ENCODE results near the gene DNAJB2.
"Not testable (repeated sequence)": the region's sequence is repeated elsewhere in the genome, so short reads cannot be mapped to it uniquely, and the experiment has no call there.

DNAJB2 gene

GRCh38 chr2:219285373-219285735 is 6.2 kb downstream of the DNAJB2 start:
- no peaks in the 10 kb centered on the region for H3K79me2 ChIP-seq (ENCODE audit: control insufficient read depth, insufficient read depth, low read length, unreplicated experiment)
- no peaks in the 10 kb centered on the region for H3K36me3 ChIP-seq (ENCODE audit: insufficient read depth, low read length)
- no peak overlapping the region for H3K27ac ChIP-seq (ENCODE audit: low read depth, low read length)
- no peaks in the 10 kb centered on the region for H3K27me3 ChIP-seq (ENCODE audit: insufficient read depth, low read length)
- H2AFZ ChIP-seq (ENCODE audit: low read length, unreplicated experiment), result no peak overlapping the region
- no peak overlapping the region for H3K4me3 ChIP-seq (ENCODE audit: low read depth, low read length)
- peaks cover 24% of the 10 kb centered on the region for H3K4me1 ChIP-seq (ENCODE audit: control insufficient read depth, insufficient read depth, low read length, unreplicated experiment)

GRCh38 chr2:219285894-219286425 is 6.8 kb downstream of the DNAJB2 start:
- H3K4me3 ChIP-seq (ENCODE audit: low read depth, low read length), result no peak overlapping the region
- no peak overlapping the region for H2AFZ ChIP-seq (ENCODE audit: low read length, unreplicated experiment)
- H3K27me3 ChIP-seq (ENCODE audit: insufficient read depth, low read length), result no peaks in the 10 kb centered on the region
- no peak overlapping the region for H3K27ac ChIP-seq (ENCODE audit: low read depth, low read length)
- peaks cover 20% of the 10 kb centered on the region for H3K4me1 ChIP-seq (ENCODE audit: control insufficient read depth, insufficient read depth, low read length, unreplicated experiment)
- no peaks in the 10 kb centered on the region for H3K79me2 ChIP-seq (ENCODE audit: control insufficient read depth, insufficient read depth, low read length, unreplicated experiment)
- no peaks in the 10 kb centered on the region for H3K36me3 ChIP-seq (ENCODE audit: insufficient read depth, low read length)

GRCh38 chr2:219286436-219287115 is 7.4 kb downstream of the DNAJB2 start:
- no peak overlapping the region for H2AFZ ChIP-seq (ENCODE audit: low read length, unreplicated experiment)
- H3K36me3 ChIP-seq (ENCODE audit: insufficient read depth, low read length), result no peaks in the 10 kb centered on the region
- no peaks in the 10 kb centered on the region for H3K27me3 ChIP-seq (ENCODE audit: insufficient read depth, low read length)
- no peak overlapping the region for H3K27ac ChIP-seq (ENCODE audit: low read depth, low read length)
- H3K4me3 ChIP-seq (ENCODE audit: low read depth, low read length), result no peak overlapping the region
- peaks cover 20% of the 10 kb centered on the region for H3K4me1 ChIP-seq (ENCODE audit: control insufficient read depth, insufficient read depth, low read length, unreplicated experiment)
- H3K79me2 ChIP-seq (ENCODE audit: control insufficient read depth, insufficient read depth, low read length, unreplicated experiment), result no peaks in the 10 kb centered on the region

DNA sequence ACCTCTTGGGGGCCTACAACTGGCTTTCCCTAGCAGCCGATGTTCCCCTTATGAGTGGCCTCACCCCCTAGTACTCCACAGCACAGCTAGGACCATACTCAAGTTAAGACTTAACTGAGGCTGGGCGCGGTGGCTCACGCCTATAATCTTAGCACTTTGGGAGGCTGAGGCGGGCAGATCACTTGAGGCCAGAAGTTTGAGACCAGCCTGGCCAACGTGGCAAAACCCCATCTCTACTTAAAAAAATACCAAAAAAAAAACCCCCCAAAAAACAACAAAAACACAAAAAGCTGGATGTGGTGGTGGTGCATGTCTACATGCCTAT is 7.9 kb downstream of the DNAJB2 start:
- H2AFZ ChIP-seq (ENCODE audit: low read length, unreplicated experiment); H3K79me2 ChIP-seq (ENCODE audit: control insufficient read depth, insufficient read depth, low read length, unreplicated experiment); H3K27ac ChIP-seq (ENCODE audit: low read depth, low read length); H3K27me3 ChIP-seq (ENCODE audit: insufficient read depth, low read length); H3K36me3 ChIP-seq (ENCODE audit: insufficient read depth, low read length); H3K4me3 ChIP-seq (ENCODE audit: low read depth, low read length): not testable (repeated sequence)
- peaks cover 20% of the 10 kb centered on the region for H3K4me1 ChIP-seq (ENCODE audit: control insufficient read depth, insufficient read depth, low read length, unreplicated experiment)

DNA sequence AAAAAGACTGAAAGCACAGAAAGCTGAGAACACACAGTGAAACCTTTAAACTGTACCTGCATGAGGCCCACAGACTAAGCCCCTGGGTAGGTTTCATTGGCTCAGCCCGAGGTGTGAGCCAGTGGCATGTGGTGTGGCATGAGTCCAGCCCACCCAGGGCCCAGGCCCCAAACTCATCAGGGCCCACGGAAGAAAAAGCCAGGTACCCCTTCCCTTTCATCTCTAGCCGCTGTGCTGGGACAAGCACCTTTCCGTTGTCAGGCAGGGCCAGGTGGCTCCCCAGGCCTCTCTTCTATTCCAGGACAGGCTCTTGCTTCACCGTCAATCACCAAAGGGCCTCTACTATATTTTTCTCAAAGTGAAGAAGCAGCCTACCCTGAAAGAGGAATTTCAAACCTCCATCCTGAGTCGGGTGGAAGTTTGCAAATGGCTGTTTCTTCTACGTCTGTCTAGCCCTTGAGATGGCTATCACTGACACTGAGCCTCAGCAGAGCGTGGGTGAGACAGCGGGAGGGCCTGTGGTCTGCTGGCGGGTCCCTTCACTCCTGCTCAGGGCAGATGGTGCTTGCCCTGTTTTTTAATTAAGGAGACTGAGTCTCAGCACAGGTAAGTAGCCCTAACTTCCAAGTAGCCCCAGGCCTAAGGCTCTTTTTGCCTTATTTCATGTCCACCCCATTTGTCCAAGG is 8.6 kb downstream of the DNAJB2 start:
- H3K27me3 ChIP-seq (ENCODE audit: insufficient read depth, low read length), result no peaks in the 10 kb centered on the region
- no peaks in the 10 kb centered on the region for H3K79me2 ChIP-seq (ENCODE audit: control insufficient read depth, insufficient read depth, low read length, unreplicated experiment)
- H2AFZ ChIP-seq (ENCODE audit: low read length, unreplicated experiment), result no peak overlapping the region
- peaks cover 20% of the 10 kb centered on the region for H3K4me1 ChIP-seq (ENCODE audit: control insufficient read depth, insufficient read depth, low read length, unreplicated experiment)
- no peak overlapping the region for H3K27ac ChIP-seq (ENCODE audit: low read depth, low read length)
- no peak overlapping the region for H3K4me3 ChIP-seq (ENCODE audit: low read depth, low read length)
- no peaks in the 10 kb centered on the region for H3K36me3 ChIP-seq (ENCODE audit: insufficient read depth, low read length)

DNA sequence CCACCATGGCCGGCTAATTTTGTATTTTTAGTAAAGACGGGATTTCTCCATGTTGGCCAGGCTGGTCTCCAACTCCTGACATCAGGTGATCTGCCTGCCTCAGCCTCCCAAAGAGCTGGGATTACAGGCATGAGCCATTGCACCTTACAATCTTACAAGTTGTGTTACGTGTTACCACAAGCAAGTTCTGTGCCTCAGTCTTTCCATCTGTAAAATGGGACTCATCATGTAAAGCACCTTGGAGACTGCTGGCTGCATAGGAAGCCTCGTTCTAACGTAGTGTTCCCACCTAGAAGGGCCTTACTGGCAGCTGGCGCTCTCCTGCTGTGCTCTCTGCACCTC is 10.0 kb downstream of the DNAJB2 start:
- no peaks in the 10 kb centered on the region for H3K36me3 ChIP-seq (ENCODE audit: insufficient read depth, low read length)
- H3K79me2 ChIP-seq (ENCODE audit: control insufficient read depth, insufficient read depth, low read length, unreplicated experiment), result no peaks in the 10 kb centered on the region
- H3K4me1 ChIP-seq (ENCODE audit: control insufficient read depth, insufficient read depth, low read length, unreplicated experiment), result peaks cover 20% of the 10 kb centered on the region
- no peak overlapping the region for H3K4me3 ChIP-seq (ENCODE audit: low read depth, low read length)
- H3K27me3 ChIP-seq (ENCODE audit: insufficient read depth, low read length), result no peaks in the 10 kb centered on the region
- no peak overlapping the region for H2AFZ ChIP-seq (ENCODE audit: low read length, unreplicated experiment)
- peak overlapping the region; percentile 55; the same call in 1 of the 2 replicates for H3K27ac ChIP-seq (ENCODE audit: low read depth, low read length)

- Histone ChIP-seq H3K36me3 (ENCODE audit: insufficient read depth, low read length) (no peaks in the 10 kb centered on the region), H3K4me3 (ENCODE audit: low read depth, low read length) (no peak overlapping the region), H3K27me3 (ENCODE audit: insufficient read depth, low read length) (no peaks in the 10 kb centered on the region), H3K27ac (ENCODE audit: low read depth, low read length) (peak overlapping the region; percentile 55; the same call in 1 of the 2 replicates), H2AFZ (ENCODE audit: low read length, unreplicated experiment) (no peak overlapping the region), H3K4me1 (ENCODE audit: control insufficient read depth, insufficient read depth, low read length, unreplicated experiment) (peaks cover 20% of the 10 kb centered on the region), H3K79me2 (ENCODE audit: control insufficient read depth, insufficient read depth, low read length, unreplicated experiment) (no peaks in the 10 kb centered on the region)
Observed at GRCh38 chr2:219289537-219290361, 10.6 kb downstream of the DNAJB2 start.

GRCh38 chr2:219290381-219291171 is 11.4 kb downstream of the DNAJB2 start:
- Histone ChIP-seq H2AFZ (ENCODE audit: low read length, unreplicated experiment) (no peak overlapping the region), H3K27me3 (ENCODE audit: insufficient read depth, low read length) (no peaks in the 10 kb centered on the region), H3K4me3 (ENCODE audit: low read depth, low read length) (no peak overlapping the region), H3K79me2 (ENCODE audit: control insufficient read depth, insufficient read depth, low read length, unreplicated experiment) (no peaks in the 10 kb centered on the region), H3K36me3 (ENCODE audit: insufficient read depth, low read length) (no peaks in the 10 kb centered on the region), H3K27ac (ENCODE audit: low read depth, low read length) (peak overlapping the region; percentile 33; the same call in 1 of the 2 replicates), H3K4me1 (ENCODE audit: control insufficient read depth, insufficient read depth, low read length, unreplicated experiment) (peaks cover 20% of the 10 kb centered on the region)

- Histone ChIP-seq H3K79me2 (ENCODE audit: control insufficient read depth, insufficient read depth, low read length, unreplicated experiment) (no peaks in the 10 kb centered on the region), H2AFZ (ENCODE audit: low read length, unreplicated experiment) (no peak overlapping the region), H3K36me3 (ENCODE audit: insufficient read depth, low read length) (no peaks in the 10 kb centered on the region), H3K4me1 (ENCODE audit: control insufficient read depth, insufficient read depth, low read length, unreplicated experiment) (peaks cover 17% of the 10 kb centered on the region), H3K27me3 (ENCODE audit: insufficient read depth, low read length) (no peaks in the 10 kb centered on the region), H3K4me3 (ENCODE audit: low read depth, low read length) (no peak overlapping the region), H3K27ac (ENCODE audit: low read depth, low read length) (no peak overlapping the region)
Observed at GRCh38 chr2:219291394-219291793, 12.2 kb downstream of the DNAJB2 start.

DNA sequence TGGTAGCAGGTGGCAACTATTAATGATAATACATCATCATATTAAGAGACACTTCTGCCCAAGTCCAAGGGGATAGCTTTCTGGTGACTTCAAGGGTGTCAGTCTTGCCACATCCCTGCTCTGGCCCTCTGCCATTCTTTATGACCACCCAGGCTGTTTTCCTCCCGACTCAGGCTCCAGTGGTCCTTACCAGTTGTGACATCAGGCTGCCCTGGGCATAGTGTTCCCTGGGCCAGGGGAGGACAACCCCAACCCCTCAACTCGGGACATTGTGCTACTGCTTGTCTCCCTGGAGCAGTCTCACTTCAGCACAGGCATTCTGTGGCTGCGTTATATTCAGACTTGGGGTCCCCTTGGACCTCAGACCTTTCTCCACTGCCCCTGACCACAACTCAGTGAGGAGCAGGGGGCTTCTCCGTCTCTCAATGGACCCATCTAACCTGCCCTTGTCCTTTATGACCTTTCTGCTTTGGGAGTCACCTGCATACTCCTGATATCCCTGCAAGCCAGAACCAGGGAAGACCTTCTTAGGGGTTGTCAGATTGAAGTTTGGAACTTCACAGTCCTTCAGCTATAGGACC is 12.8 kb downstream of the DNAJB2 start:
- Histone ChIP-seq H3K79me2 (ENCODE audit: control insufficient read depth, insufficient read depth, low read length, unreplicated experiment) (no peaks in the 10 kb centered on the region), H3K4me3 (ENCODE audit: low read depth, low read length) (no peak overlapping the region), H2AFZ (ENCODE audit: low read length, unreplicated experiment) (no peak overlapping the region), H3K36me3 (ENCODE audit: insufficient read depth, low read length) (no peaks in the 10 kb centered on the region), H3K27me3 (ENCODE audit: insufficient read depth, low read length) (no peaks in the 10 kb centered on the region), H3K27ac (ENCODE audit: low read depth, low read length) (no peak overlapping the region), H3K4me1 (ENCODE audit: control insufficient read depth, insufficient read depth, low read length, unreplicated experiment) (peaks cover 11% of the 10 kb centered on the region)

All from ACC112 (cell line).